Activated T-cell treated with anti-CD3 and anti-CD28 coated beads, Interleukin-2, amount 50 U/mL, for 24 hours (primary cell): ENCODE measurements around the gene CTNND1.
"Not testable (repeated sequence)": the region's sequence is repeated elsewhere in the genome, so short reads cannot be mapped to it uniquely, and the experiment has no call there.

Source experiments
- DNase-seq: peaks from one replicate; pipeline ENCODE4 v3.0.0-alpha.2; 2020
- H3K27ac Mint-ChIP-seq: 2 replicates; pipeline ENCODE4 v1.8.0; 2020; ENCODE audit warnings: mild to moderate bottlenecking, mixed read lengths
- H3K27me3 Mint-ChIP-seq: 2 replicates; pipeline ENCODE4 v1.8.0; 2020; ENCODE audit warnings: mixed read lengths
- H3K36me3 Mint-ChIP-seq: 2 replicates; pipeline ENCODE4 v1.8.0; 2020; ENCODE audit warnings: low read depth, mixed read lengths
- H3K4me1 Mint-ChIP-seq: 2 replicates; pipeline ENCODE4 v1.8.0; 2020; ENCODE audit warnings: low read depth, mixed read lengths
- H3K4me3 Mint-ChIP-seq: 2 replicates; pipeline ENCODE4 v1.8.0; 2020; ENCODE audit warnings: mild to moderate bottlenecking, moderate library complexity, mixed read lengths
- H3K9me3 Mint-ChIP-seq: 2 replicates; pipeline ENCODE4 v1.8.0; 2020; ENCODE audit warnings: mixed read lengths

Gene CTNND1, protein sequence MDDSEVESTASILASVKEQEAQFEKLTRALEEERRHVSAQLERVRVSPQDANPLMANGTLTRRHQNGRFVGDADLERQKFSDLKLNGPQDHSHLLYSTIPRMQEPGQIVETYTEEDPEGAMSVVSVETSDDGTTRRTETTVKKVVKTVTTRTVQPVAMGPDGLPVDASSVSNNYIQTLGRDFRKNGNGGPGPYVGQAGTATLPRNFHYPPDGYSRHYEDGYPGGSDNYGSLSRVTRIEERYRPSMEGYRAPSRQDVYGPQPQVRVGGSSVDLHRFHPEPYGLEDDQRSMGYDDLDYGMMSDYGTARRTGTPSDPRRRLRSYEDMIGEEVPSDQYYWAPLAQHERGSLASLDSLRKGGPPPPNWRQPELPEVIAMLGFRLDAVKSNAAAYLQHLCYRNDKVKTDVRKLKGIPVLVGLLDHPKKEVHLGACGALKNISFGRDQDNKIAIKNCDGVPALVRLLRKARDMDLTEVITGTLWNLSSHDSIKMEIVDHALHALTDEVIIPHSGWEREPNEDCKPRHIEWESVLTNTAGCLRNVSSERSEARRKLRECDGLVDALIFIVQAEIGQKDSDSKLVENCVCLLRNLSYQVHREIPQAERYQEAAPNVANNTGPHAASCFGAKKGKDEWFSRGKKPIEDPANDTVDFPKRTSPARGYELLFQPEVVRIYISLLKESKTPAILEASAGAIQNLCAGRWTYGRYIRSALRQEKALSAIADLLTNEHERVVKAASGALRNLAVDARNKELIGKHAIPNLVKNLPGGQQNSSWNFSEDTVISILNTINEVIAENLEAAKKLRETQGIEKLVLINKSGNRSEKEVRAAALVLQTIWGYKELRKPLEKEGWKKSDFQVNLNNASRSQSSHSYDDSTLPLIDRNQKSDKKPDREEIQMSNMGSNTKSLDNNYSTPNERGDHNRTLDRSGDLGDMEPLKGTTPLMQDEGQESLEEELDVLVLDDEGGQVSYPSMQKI

DNA sequence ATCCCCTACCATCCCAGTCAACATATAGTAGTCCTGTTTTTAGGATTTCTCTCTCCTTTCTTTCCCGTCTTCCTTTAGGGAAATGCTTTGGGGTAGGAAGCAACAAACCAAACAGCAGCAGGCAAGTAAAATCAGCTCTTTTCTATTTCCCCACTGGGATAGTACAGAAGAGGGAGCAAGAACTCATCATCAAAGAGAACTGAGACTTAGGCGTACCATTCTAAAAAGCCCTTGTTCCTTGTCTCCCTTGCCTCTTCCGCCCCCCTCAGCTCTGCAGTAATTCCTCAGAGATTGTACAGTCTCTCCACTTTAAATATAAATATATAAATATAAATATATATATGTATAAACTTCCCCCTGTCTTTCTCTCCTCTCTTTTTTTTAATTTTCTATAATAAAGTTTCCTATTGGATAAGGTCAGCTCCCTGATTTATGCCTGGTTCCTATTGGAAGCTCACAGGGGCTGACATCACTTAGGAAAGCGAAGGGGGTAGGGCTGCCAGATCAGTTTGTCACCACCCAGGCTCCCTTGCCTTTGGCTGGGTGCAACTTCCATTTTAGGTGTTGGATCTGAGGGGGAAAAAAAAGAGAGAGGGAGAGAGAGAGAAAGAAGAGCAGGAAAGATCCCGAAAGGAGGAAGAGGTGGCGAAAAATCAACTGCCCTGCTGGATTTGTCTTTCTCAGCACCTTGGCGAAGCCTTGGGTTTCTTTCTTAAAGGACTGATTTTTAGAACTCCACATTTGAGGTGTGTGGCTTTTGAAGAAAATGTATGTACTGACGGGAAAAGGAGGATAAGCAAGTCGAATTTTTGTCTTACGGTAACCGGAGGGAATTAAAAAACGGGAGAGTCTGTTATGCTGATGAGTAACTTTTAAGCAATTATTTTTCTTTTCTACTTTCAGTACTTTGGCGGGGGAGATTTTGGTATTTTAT, at the start of gene CTNND1:
Gene CTNND1, plus strand, starts transcription at position 502 of the 934 bp plus-strand sequence. CDS start 29,677 bp downstream, outside the sequence.
- Mint-ChIP-seq H3K27me3 (no peaks in the 10 kb centered on the region), H3K27ac (peak within 1 kb of the TSS; percentile 24), H3K4me1 (peaks cover 31% of the 10 kb centered on the region), H3K9me3 (no peaks in the 10 kb centered on the region), H3K36me3 (peaks cover 3% of the 10 kb centered on the region), H3K4me3 (peak within 1 kb of the TSS; percentile 68)
- DNase-seq = no peak

DNA sequence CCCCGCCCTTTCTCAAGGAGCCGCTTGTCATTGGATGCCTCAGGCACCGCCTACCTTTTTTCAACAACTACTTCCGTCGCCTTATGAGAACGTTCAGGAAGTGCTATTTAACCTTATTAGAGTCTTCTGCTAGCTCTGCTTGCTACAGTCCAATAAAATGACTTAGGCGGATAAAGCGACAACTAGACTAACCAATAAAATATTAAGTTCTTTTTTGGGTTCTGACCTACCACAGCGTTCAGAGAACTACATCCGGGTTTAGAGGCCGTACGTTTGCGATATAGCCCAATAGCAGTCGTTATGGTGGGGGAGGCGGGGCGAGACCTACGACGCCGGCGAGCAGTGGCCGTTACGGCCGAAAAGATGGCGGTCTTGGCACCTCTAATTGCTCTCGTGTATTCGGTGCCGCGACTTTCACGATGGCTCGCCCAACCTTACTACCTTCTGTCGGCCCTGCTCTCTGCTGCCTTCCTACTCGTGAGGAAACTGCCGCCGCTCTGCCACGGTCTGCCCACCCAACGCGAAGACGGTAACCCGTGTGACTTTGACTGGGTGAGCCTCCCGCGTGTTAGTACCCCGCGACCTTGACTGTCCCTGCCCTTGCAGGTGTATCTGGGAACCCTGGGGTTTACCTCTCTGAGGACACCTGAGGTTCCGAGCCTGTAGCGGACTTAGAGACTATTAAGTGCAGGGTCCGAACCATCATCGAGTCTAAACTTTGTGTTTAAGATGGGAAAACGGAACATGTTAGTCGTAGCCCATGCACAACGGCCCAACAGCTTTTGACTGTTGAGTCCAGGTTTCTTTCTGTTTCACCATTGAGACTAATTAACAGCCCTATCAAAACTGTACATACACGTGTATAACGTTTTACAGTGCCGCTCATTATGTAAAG, 49.1 kb upstream of the CTNND1 start, which contains the start of gene TMX2:
Gene TMX2, plus strand, starts transcription at position 338 of the 895 bp plus-strand sequence. Its CDS starts 26 bp downstream, at position 364.
- peak; percentile 88 for DNase-seq
- Mint-ChIP-seq H3K4me3 (peak within 1 kb of the TSS; percentile 94), H3K36me3 (peaks cover 57% of the 10 kb centered on the region), H3K9me3 (no peaks in the 10 kb centered on the region), H3K4me1 (peaks cover 58% of the 10 kb centered on the region), H3K27me3 (no peaks in the 10 kb centered on the region), H3K27ac (peak within 1 kb of the TSS; percentile 96)

DNA sequence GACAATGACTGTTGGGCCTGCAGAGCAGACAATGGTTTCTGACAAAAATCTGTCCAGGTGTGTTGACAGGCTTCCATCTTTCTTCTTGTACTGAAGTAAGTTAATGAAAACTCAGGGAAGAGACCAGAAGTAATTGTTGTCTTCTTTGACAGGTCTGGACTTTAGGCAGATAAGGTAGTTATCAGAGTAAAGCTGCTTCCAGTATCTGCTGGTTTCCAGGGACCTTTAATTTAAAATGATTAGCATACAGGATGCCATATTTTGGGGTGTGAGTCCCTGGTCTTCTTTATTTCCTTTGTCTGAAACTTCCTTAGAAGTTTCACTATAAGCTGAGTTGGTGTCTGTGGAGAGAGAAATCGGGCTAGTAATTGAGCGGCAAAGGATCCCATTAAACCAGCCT, 47.8 kb upstream of the CTNND1 start:
- H3K4me1 Mint-ChIP-seq = peaks cover 54% of the 10 kb centered on the region
- DNase-seq = no peak
- no peaks in the 10 kb centered on the region for H3K9me3 Mint-ChIP-seq
- H3K36me3 Mint-ChIP-seq = peaks cover 59% of the 10 kb centered on the region
- H3K4me3 Mint-ChIP-seq = peak overlapping the region; percentile 94
- H3K27me3 Mint-ChIP-seq = no peaks in the 10 kb centered on the region
- peak overlapping the region; percentile 96 for H3K27ac Mint-ChIP-seq

DNA sequence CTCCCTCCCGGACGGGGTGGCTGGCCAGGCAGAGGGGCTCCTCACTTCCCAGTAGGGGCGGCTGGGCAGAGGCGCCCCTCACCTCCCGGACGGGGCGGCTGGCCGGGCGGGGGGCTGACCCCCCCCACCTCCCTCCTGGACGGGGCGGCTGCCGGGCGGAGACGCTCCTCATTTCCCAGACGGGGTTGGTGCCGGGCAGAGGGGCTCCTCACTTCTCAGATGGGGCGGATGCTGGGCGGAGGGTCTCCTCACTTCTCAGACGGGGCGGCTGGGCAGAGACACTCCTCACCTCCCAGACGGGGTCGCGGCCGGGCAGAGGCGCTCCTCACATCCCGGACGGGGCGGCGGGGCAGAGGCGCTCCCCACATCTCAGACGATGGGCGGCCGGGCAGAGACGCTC, 44.9 kb upstream of the CTNND1 start:
- H3K4me3 Mint-ChIP-seq, H3K27ac Mint-ChIP-seq, H3K27me3 Mint-ChIP-seq, DNase-seq, H3K9me3 Mint-ChIP-seq: not testable (repeated sequence)
- Mint-ChIP-seq H3K36me3 (peaks cover 73% of the 10 kb centered on the region), H3K4me1 (peaks cover 28% of the 10 kb centered on the region)

DNA sequence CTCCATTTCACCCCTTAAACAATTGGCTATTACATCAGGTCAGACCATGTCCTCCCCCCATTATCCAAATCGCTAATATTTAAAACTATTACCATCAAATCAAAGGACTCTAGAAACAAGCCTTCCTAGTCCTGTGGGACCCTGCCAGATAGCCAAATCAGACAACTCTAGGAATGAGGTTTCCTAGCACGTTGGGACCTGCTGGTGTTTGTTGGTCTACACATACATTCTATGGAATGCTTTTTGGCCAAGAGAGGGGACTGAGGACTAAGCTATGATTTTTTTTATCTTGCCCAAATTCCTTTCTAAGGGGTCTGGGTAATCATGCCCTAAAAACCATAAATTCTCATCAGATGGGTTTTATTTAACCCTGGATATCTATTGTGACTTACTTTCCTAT, 34.4 kb upstream of the CTNND1 start:
- no peak overlapping the region for H3K4me3 Mint-ChIP-seq
- no peaks in the 10 kb centered on the region for H3K27me3 Mint-ChIP-seq
- peaks cover 64% of the 10 kb centered on the region for H3K36me3 Mint-ChIP-seq
- peaks cover 23% of the 10 kb centered on the region for H3K4me1 Mint-ChIP-seq
- DNase-seq = no peak
- no peaks in the 10 kb centered on the region for H3K9me3 Mint-ChIP-seq
- H3K27ac Mint-ChIP-seq = peak overlapping the region; percentile 64

DNA sequence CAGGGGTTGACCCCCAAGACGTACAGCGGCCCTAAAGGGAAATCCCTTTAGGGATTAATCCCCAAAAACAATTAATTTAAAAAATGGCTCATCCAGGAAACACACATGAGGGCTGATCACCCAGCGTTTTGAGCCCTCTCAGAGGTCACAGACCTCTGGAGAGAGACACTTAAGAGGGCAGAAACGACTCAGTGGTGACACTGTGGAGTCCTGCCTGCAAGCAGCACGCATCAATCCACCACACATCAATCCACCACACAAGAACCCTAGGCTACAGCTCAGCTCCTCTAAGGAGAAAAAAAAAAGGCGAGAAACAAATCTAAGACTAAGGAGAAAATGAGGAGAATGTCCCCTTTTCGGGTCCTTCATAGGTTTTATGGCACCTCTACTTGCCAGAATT, 32.8 kb upstream of the CTNND1 start:
- Mint-ChIP-seq H3K27ac (peak overlapping the region; percentile 76), H3K4me1 (peaks cover 23% of the 10 kb centered on the region), H3K9me3 (no peaks in the 10 kb centered on the region), H3K4me3 (no peak overlapping the region), H3K36me3 (peaks cover 63% of the 10 kb centered on the region), H3K27me3 (no peaks in the 10 kb centered on the region)
- no peak for DNase-seq

DNA sequence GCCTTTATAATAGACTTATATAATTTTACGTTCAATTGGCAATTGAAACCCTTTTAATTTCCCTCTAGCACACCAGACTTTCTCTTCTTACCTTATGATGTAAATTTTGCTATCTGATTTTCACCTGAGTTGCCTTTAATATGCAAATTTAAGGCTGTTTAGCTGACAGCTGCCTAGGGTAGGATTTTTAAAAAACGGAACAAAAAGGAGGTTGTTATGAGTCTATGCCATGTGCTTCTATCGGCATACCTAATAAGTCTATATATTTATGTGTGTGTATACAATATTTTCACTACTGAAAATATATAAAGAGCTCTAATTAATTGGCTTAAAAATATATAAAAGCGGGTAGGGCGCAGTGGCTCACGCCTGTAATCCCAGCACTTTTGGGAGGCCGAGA, 32.1 kb upstream of the CTNND1 start:
- Mint-ChIP-seq H3K27ac (no peak overlapping the region), H3K36me3 (peaks cover 63% of the 10 kb centered on the region), H3K27me3 (no peaks in the 10 kb centered on the region), H3K9me3 (no peaks in the 10 kb centered on the region), H3K4me1 (peaks cover 23% of the 10 kb centered on the region), H3K4me3 (no peak overlapping the region)
- no peak for DNase-seq

DNA sequence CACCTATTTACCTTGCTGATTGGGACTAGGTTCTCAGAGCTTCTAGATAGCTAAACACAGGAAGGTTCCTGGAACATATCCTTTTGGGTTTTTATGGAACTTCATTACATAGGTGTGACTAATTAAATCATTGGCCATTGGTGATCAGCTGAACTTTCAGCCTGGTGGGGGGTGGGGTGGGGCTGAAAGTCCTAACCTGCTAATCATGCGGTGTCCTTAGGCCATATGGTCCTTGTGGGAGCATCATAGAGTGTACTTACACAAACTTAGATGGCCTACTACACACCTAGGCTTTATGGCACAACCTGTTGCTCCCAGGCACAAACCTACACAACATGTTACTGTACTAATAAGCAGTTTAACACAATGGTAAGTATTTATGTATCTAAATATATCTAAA, 28.9 kb upstream of the CTNND1 start:
- H3K27me3 Mint-ChIP-seq = no peaks in the 10 kb centered on the region
- no peaks in the 10 kb centered on the region for H3K9me3 Mint-ChIP-seq
- H3K36me3 Mint-ChIP-seq = peaks cover 75% of the 10 kb centered on the region
- no peak for DNase-seq
- peaks cover 22% of the 10 kb centered on the region for H3K4me1 Mint-ChIP-seq
- H3K4me3 Mint-ChIP-seq = no peak overlapping the region
- H3K27ac Mint-ChIP-seq = no peak overlapping the region

DNA sequence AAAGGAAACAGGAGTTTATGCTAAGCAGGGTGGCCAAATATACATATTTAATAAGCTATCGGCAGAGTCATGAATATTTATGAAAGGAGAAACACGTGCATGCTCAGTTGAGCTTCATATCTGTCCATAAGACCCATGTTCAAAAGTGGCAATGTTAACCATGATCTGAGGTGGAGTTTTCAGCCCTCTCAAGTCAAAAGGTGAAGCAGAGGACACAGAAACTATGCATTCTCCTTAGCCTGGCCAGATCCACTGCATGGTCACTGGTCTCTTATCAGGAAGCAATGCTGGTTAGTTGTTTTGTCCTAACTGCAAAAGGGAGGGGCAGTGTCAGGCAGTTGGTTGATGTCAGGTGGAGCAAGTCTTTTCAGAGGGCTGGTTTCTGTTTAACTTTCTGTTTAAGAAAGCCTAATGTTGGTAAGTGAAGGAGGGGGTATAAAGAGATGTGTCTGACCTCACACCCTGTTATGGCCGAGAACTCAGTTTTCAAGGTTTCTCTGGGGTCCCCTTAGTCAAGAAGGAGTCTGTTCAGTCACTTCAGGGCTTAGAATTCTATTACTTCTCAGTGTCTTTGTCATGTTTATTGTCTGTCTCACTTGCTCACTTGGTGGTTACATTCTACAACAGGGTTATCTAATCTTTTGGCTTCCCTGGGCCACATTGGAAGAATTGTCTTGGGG, 25.8 kb upstream of the CTNND1 start:
- H3K4me1 Mint-ChIP-seq = peaks cover 17% of the 10 kb centered on the region
- no peaks in the 10 kb centered on the region for H3K9me3 Mint-ChIP-seq
- peak overlapping the region; percentile 71 for H3K27ac Mint-ChIP-seq
- H3K4me3 Mint-ChIP-seq = no peak overlapping the region
- H3K27me3 Mint-ChIP-seq = no peaks in the 10 kb centered on the region
- H3K36me3 Mint-ChIP-seq = peaks cover 84% of the 10 kb centered on the region
- no peak for DNase-seq

DNA sequence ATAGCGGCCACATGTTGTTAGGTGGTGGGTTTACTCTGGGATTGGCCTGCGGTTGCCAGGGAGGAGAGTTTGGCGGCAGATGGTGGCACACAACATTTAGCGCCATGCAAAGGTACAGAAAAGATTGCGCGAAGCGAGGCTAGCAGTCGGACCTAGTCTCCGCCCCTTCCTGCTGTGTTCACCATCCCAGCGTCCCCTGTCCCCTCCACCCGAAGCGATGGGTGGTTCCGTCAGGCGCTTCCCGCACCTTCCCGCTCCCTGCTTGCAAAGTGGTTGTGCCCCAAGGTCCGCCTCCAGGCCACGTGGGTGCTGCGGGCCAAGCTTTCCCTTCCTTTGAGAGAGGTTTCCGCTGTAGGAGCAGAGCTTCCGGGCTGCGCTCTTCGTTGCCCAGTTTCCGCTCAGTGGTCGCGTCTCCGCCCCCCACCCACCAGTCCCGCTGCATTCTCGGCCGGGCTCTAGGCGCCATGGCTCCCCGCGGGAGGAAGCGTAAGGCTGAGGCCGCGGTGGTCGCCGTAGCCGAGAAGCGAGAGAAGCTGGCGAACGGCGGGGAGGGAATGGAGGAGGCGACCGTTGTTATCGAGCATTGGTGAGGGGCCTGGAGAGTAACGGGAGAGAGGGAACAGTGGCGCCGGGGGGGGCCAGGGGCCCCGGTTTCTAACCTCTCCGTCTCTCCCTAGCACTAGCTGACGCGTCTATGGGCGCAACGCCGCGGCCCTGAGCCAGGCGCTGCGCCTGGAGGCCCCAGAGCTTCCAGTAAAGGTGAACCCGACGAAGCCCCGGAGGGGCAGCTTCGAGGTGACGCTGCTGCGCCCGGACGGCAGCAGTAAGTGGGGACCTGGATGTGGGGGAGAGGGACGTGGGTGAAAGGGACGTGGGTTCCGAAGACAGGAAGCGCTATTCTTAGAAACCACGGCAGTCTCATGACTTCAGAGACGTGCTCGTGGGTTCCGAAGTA, 20.2 kb upstream of the CTNND1 start, which contains the start of gene SELENOH:
Gene SELENOH, plus strand, starts transcription at position 360 of the 955 bp plus-strand sequence. Its CDS starts 105 bp downstream, at position 465.
- peaks cover 96% of the 10 kb centered on the region for H3K36me3 Mint-ChIP-seq

DNA sequence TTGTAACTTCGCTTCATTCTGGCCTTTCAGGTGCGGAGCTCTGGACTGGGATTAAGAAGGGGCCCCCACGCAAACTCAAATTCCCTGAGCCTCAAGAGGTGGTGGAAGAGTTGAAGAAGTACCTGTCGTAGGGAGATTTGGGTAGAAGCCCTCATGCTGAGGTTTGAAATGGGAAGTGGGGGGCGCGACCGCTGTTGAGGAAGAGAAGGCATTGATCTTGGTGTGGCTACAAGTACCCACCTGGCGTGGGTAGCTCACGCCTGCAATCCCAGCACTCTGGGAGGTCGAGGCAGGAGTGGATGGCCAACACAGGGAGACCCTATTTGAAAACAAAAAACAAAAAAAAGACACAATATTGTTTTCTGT, 19.5 kb upstream of the CTNND1 start:
- H3K27me3 Mint-ChIP-seq = no peaks in the 10 kb centered on the region
- H3K27ac Mint-ChIP-seq = peak overlapping the region; percentile 100
- H3K36me3 Mint-ChIP-seq = peaks cover 98% of the 10 kb centered on the region
- peak overlapping the region; percentile 99 for H3K4me3 Mint-ChIP-seq
- H3K9me3 Mint-ChIP-seq = no peaks in the 10 kb centered on the region
- peaks cover 54% of the 10 kb centered on the region for H3K4me1 Mint-ChIP-seq
- no peak for DNase-seq

More for the DNA sequence above, 20.2 kb upstream of the CTNND1 start, which contains the start of gene SELENOH:
- no peaks in the 10 kb centered on the region for H3K9me3 Mint-ChIP-seq
- H3K4me1 Mint-ChIP-seq = peaks cover 49% of the 10 kb centered on the region
- no peaks in the 10 kb centered on the region for H3K27me3 Mint-ChIP-seq
- H3K4me3 Mint-ChIP-seq = peak within 1 kb of the TSS; percentile 99
- peak within 1 kb of the TSS; percentile 100 for H3K27ac Mint-ChIP-seq
- peak; percentile 97 for DNase-seq

DNA sequence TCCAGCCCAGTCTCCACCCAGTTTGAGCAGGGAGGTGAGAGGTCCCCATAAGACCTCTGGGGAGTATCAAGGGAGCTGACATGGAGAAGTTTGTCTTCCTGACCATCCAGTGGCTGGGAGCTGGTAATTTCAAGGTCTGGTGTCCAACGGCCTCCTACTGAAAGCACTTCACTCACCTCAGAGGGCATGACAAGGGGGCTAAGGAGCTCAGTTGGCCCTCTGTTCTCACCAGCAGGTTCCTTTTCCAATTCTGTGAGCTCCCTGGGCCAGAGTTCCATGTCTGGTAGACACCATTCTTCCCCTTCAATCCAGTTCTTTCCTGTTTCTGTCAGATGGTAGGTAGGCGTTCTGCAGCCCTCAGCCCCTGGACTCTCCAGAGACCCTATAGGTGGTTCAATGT, 17.2 kb upstream of the CTNND1 start:
- Mint-ChIP-seq H3K4me3 (peak overlapping the region; percentile 39), H3K27me3 (no peaks in the 10 kb centered on the region), H3K4me1 (peaks cover 60% of the 10 kb centered on the region), H3K9me3 (no peaks in the 10 kb centered on the region), H3K27ac (peak overlapping the region; percentile 88), H3K36me3 (peaks cover 91% of the 10 kb centered on the region)
- no peak for DNase-seq
